PC-3 (cell line): ENCODE results near the gene KRTAP19-1. TPM values are rescaled to one million over a fixed set of nuclear protein-coding genes. Genes with fewer than 3 reads are reported as not detected.
A peak's percentile ranks its signal among the peaks of the same experiment; 100 is the strongest.
"Not testable (repeated sequence)": the region's sequence is repeated elsewhere in the genome, so short reads cannot be mapped to it uniquely, and the experiment has no call there.

Experiments
- ATAC-seq: fragments of 200-7000 bp; cut with Tn5 transposase; 2 replicates; pipeline ENCODE4 v1.9.1; 2020; ENCODE audit warnings: mild to moderate bottlenecking, moderate library complexity
- BruUV-seq: library from RNA; stranded (reverse); fragments of 400-500 nt; replicated peaks from 2 replicates; lab custom pipeline; 2021; lab: Mats Ljungman, UMichigan
- CTCF ChIA-PET: fragments of 300-600 bp; sonication (Branson Sonifier 250); formaldehyde crosslinking; loops from one replicate; lab custom pipeline; 2022; ENCODE audit warnings: antibody characterized with exemption; lab: Charles Lee
- POLR2A ChIA-PET: fragments of 300-600 bp; sonication (Branson Sonifier 250); formaldehyde crosslinking; loops from one replicate; lab custom pipeline; 2022; ENCODE audit warnings: antibody characterized with exemption; ENCODE audit not compliant: unreplicated experiment; lab: Charles Lee
- DNase-seq: peaks from one replicate; pipeline ENCODE4 v3.0.0-alpha.2; 2015
- H2AFZ ChIP-seq: fragments of 300-600 bp; sonication (generic); 2 replicates; pipeline ENCODE4 v1.6.0; 2016; ENCODE audit warnings: antibody characterized with exemption, low read length
- H3F3A ChIP-seq: fragments of 300-600 bp; sonication (generic); one replicate; pipeline ENCODE4 v1.6.0; 2017; ENCODE audit warnings: antibody characterized with exemption, low read length, control low read depth, mild to moderate bottlenecking; ENCODE audit not compliant: unreplicated experiment
- H3K27ac ChIP-seq: fragments of 300-600 bp; sonication (generic); 2 replicates; pipeline ENCODE4 v1.5.1; 2016; ENCODE audit warnings: mild to moderate bottlenecking, low read length
- H3K27me3 ChIP-seq: fragments of 300-600 bp; sonication (generic); 2 replicates; pipeline ENCODE4 v1.6.1; 2016; ENCODE audit warnings: low read length, mixed read lengths
- H3K36me3 ChIP-seq: fragments of 300-600 bp; sonication (generic); 2 replicates; pipeline ENCODE4 v1.6.1; 2016; ENCODE audit warnings: low read depth, mixed run types, low read length, mixed read lengths
- H3K4me1 ChIP-seq: fragments of 300-600 bp; sonication (generic); 2 replicates; pipeline ENCODE4 v1.5.1; 2016; ENCODE audit warnings: low read length; ENCODE audit not compliant: insufficient read depth
- H3K4me2 ChIP-seq: fragments of 300-600 bp; sonication (generic); 2 replicates; pipeline ENCODE4 v1.6.0; 2016; ENCODE audit warnings: low read length
- H3K4me3 ChIP-seq: fragments of 300-600 bp; sonication (generic); 2 replicates; pipeline ENCODE4 v1.5.1; 2016; ENCODE audit warnings: mild to moderate bottlenecking, low read length, mixed read lengths
- H3K79me2 ChIP-seq: fragments of 300-600 bp; sonication (generic); 2 replicates; pipeline ENCODE4 v1.6.1; 2017; ENCODE audit warnings: low read length, mixed read lengths
- H3K9ac ChIP-seq: fragments of 300-600 bp; sonication (generic); 2 replicates; pipeline ENCODE4 v1.6.0; 2016; ENCODE audit warnings: mild to moderate bottlenecking, low read length
- H3K9me2 ChIP-seq: fragments of 300-600 bp; sonication (generic); replicated peaks from 2 replicates; pipeline ENCODE4 v1.6.1; 2016; ENCODE audit warnings: mixed run types, low read length, mixed read lengths
- H3K9me3 ChIP-seq: fragments of 300-600 bp; sonication (generic); 2 replicates; pipeline ENCODE4 v1.6.1; 2016; ENCODE audit warnings: low read length, mixed read lengths
- H4K20me1 ChIP-seq: fragments of 300-600 bp; sonication (generic); 2 replicates; pipeline ENCODE4 v1.6.1; 2016; ENCODE audit warnings: low read length, mixed read lengths
- CTCF ChIP-seq: fragments of 300-600 bp; sonication (generic); conservative IDR thresholded peaks from 2 replicates; pipeline ENCODE4 v1.5.1; 2017; ENCODE audit warnings: antibody characterized with exemption, low read depth, mild to moderate bottlenecking, low read length
- EZH2 ChIP-seq: fragments of 300-600 bp; sonication (generic); IDR thresholded peaks from one replicate; pipeline ENCODE4 v1.6.1; 2017; ENCODE audit warnings: antibody characterized with exemption, mild to moderate bottlenecking, low read length; ENCODE audit not compliant: unreplicated experiment
- EZH2phosphoT487 ChIP-seq: fragments of 300-600 bp; sonication (generic); IDR thresholded peaks from 2 replicates; pipeline ENCODE4 v1.6.1; 2018; ENCODE audit warnings: mild to moderate bottlenecking, antibody characterized with exemption, low read length, borderline replicate concordance
- intact Hi-C: fragments of 100-400 bp; cut with micrococcal nuclease; formaldehyde crosslinking; loops from 2 replicates; pipeline ENCODE4 v1.9.0; 2023
- total RNA-seq: library from RNA; depleted of rRNA; stranded (reverse); fragments of >200 nt; gene quantifications from 2 replicates; pipeline ENCODE4 v1.2.3, GENCODE V29; 2014

KRTAP19-1 gene
- total RNA-seq, 1 experiment from 2014 or later: not detected

DNA sequence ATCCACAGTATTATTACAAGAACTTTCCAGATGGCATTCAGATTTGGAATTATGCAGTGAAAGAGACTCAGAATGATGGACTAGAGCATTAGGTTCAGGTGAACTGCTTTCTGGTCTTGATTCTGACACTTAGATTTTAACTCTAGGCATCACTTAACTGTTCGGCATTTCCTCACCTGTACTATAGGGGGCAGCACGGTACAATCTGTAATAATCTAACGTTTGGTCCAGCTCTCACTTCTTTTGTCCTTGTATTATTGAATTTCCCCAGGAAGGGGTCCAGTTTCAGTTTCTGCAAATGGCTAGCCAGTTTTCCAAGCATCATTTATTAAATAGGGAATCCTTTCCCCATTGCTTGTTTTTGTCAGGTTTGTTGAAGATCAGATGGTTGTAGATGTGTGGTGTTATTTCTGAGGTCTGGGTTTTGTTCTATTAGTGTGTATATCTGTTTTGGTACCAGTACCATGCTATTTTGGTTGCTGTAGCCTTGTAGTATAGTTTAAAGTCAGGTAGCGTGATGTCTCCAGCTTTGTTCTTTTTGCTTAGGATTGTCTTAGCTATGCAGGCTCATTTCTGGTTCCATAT lies 25.5 kb upstream of the KRTAP19-1 start:
- CTCF ChIA-PET: not testable (repeated sequence)
- peak; percentile 68 for DNase-seq

DNA sequence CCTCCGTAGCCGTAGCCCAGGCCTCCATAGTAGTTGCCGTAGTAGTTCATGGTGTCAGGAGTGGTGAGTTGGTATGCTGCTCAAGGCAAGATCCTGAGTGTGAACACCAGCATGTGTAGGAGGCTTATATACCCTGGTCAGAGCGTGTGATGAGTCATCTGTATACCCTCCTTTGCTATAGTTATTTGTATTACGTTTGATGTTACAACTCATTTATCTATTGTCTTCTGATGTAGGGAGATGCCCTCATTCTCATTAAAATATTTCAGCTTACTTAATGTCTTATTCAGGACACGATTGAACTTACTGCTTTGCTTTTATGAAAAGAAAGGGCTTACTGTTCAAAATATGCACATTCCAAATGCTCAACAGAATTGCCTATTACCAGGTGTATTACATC lies 21.9 kb upstream of the KRTAP19-1 start, which contains the start of gene KRTAP19-5:
KRTAP19-5 (minus strand) TSS at position 101 of the 400 bp plus-strand sequence; CDS start at position 50, 51 bp downstream.
- H3K9ac ChIP-seq: no peak within 1 kb of the TSS
- no peaks in the 10 kb centered on the region for H3K9me2 ChIP-seq
- H4K20me1 ChIP-seq: no peaks in the 10 kb centered on the region
- intact Hi-C loops: loop anchor here (10.0 kb wide), 1 partner anchor 157 kb away; the partner anchor contains the start of gene KRTAP23-1
- no TSS peak for BruUV-seq
- no peaks in the 10 kb centered on the region for H3K4me1 ChIP-seq
- H3K79me2 ChIP-seq: no peaks in the 10 kb centered on the region
- DNase-seq: no peak
- ATAC-seq: no peak
- H3K4me3 ChIP-seq: no peak within 1 kb of the TSS
- no peak within 1 kb of the TSS for H3K4me2 ChIP-seq
- H3K36me3 ChIP-seq: no peaks in the 10 kb centered on the region
- no peaks in the 10 kb centered on the region; the same call in 1 of the 2 replicates for H3K27me3 ChIP-seq
- CTCF ChIA-PET: no interaction called here
- H3K27ac ChIP-seq: no peak within 1 kb of the TSS
- H3K9me3 ChIP-seq: no peaks in the 10 kb centered on the region
- no peaks in the 10 kb centered on the region for H3F3A ChIP-seq
- no peak within 1 kb of the TSS for H2AFZ ChIP-seq
- TF ChIP-seq CTCF (no peak), EZH2phosphoT487 (no peak), EZH2 (no peak)
- POLR2A ChIA-PET: no interaction called here

More for the DNA sequence above, 25.5 kb upstream of the KRTAP19-1 start:
- H3K79me2 ChIP-seq, H4K20me1 ChIP-seq, H3K9ac ChIP-seq, H3K4me1 ChIP-seq, BruUV-seq, H3K9me2 ChIP-seq, H3K9me3 ChIP-seq, H3K4me2 ChIP-seq, H2AFZ ChIP-seq, ATAC-seq, H3K4me3 ChIP-seq, H3K27ac ChIP-seq, H3K36me3 ChIP-seq, H3K27me3 ChIP-seq, H3F3A ChIP-seq: not testable (repeated sequence)
- intact Hi-C loops: loop anchor here (1.0 to 10.0 kb wide), 3 partner anchors 161 to 228 kb away; partner anchors contain the start of gene KRTAP23-1
- POLR2A ChIA-PET: interaction anchor here (0.6 kb wide), 1 partner anchor 183 kb away, joined by 4 read pairs; no protein-coding TSS in a partner anchor
- peak; percentile 82 for TF ChIP-seq CTCF

DNA sequence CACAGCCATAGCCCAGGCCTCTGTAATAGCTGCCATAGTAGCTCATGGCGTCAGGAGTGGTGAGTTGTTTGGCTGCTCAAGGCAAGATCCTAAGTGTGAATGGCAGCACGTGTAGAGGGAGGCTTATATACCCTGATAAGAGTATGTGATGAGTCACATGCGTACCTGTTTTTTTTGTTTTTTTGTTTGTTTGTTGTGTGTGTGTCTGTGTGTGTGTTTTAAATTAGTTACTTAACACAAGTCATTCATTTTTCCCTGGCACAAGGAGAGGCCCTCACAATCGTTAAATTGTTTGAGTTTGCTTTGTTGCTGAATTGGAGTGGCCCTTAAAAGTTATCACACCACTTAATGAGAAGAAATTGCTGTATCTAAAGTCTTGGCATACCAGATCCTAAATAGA lies 16.9 kb upstream of the KRTAP19-1 start, which contains the start of gene KRTAP19-4:
KRTAP19-4 (minus strand) TSS at position 101 of the 400 bp plus-strand sequence; CDS start at position 46, 55 bp downstream.
- Histone ChIP-seq H3K4me3 (no peak within 1 kb of the TSS), H3K79me2 (no peaks in the 10 kb centered on the region), H3K27ac (no peak within 1 kb of the TSS), H3K27me3 (no peaks in the 10 kb centered on the region), H3K9ac (no peak within 1 kb of the TSS), H3K9me3 (no peaks in the 10 kb centered on the region), H2AFZ (no peak within 1 kb of the TSS), H3F3A (no peaks in the 10 kb centered on the region), H3K4me2 (no peak within 1 kb of the TSS), H3K36me3 (no peaks in the 10 kb centered on the region), H3K9me2 (no peaks in the 10 kb centered on the region), H4K20me1 (no peaks in the 10 kb centered on the region), H3K4me1 (no peaks in the 10 kb centered on the region)
- BruUV-seq: no TSS peak
- intact Hi-C loops: no loop called here
- CTCF ChIA-PET: interaction anchor here (1.0 kb wide), 1 partner anchor 127 kb away, joined by 3 read pairs; no protein-coding TSS in a partner anchor
- DNase-seq: no peak
- POLR2A ChIA-PET: no interaction called here
- no peak for ATAC-seq
- no peak for TF ChIP-seq EZH2
- no peak for TF ChIP-seq EZH2phosphoT487
- no peak for TF ChIP-seq CTCF
